Measurements from ENCODE around the gene MAP2K1.

MAP2K1 gene

DNA sequence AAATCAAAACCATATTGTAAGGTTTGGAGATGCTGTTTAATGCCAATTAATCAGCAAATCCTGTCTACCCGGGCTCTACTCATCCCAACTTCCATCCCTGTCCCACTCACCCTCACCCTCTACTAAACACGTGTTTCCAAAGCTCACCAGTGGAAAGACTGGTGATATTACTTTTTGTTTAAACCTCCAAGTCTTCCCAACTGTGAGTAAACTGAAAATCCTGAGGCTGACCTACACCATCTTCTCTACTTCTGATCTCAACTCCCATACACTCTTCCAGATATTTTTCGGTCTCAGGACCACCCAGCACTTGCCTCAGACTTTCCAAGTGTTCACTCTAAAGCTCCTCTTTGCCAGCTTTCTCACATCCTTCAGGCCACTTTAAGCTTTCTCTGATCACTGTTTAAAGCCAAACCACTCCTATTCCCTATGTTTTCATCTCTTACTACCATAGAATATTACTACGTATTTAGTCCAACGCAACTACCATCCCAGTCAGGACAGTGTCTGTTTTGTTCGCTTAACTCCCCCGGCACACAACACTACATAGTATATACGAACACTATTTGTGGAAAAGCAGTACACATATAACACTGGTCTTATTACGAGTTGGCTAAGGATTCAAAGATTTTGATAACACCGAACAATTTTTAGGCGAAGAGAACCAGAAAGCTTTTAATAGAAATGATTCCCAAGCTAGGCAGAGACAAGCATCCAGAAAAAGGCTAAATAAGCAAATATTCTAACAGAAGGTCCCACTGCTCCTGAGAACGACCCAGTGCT lies 117.3 kb downstream of the MAP2K1 start:
- no peak for DNase-seq (ENCODE audit: low read depth in 2 of 2)

DNA sequence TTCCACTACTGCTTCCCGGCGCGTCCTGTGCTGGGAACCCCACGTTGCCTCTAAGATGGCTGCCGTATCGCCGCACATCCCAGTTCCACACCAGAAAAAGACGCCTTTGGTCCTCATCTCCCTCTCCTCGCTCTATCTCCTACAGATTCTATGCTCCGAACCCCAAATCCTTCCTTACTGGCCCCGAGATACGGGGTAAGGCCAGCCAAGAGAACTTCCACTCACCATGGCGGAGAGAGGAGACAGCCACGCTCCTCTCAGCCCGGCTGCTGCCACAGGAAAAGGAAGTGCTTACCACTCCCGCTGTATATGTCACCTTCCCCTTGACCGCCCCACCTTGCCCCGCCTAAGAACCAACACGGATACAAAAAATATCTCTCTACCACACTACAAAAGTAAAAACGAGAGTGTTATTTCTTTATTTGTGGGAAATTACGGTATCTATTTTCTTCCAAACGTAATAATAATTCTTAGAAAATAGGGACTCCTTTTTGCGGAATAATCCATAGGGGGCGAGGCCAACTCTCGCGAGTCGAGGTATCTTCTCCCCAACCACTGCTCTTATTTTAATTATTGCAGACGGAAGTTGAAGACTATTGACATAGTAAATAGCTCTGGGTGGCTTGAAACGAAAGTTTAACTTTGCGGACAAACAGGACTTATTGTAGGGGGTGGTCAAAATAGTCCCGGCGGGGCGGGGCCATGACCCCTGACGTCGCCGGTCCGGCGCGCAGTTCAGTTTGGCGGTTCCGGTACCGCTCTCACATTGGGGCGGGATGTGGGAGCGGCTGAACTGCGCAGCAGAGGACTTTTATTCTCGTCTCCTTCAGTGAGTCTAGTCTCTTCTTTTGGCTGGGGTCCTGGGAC lies 118.1 kb downstream of the MAP2K1 start, which contains the start of the genes RPL4 and ZWILCH:
TSS of gene RPL4 (minus strand) at position 293 of the 867 bp plus-strand sequence. CDS start at position 228, 65 bp downstream.
TSS of gene ZWILCH (plus strand) at position 764 of the 867 bp plus-strand sequence. CDS start at position 777, 13 bp downstream.
- DNase-seq (ENCODE audit: low read depth in 2 of 2): peak; percentile 64 to 73

DNA sequence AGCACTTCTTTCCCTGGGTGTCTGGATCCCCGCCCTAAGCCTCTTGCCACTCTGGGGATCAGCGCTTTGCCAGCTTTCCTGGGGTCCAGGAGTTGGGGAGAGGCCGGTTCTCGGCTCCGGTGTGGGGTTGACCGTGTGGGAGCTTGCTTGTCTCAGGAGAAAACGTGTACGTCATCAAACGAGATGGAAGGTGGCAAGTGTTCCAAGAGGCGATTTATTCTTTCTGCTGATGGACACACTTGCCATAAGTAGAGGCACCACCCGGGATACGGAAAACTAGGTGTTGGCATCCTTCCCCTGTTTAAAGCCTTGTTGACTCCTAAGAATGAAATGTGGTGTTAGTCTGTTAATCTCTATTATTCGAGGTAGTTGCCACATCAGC lies 118.7 kb downstream of the MAP2K1 start:
- no peak for DNase-seq (ENCODE audit: low read depth in 2 of 2)

DNA sequence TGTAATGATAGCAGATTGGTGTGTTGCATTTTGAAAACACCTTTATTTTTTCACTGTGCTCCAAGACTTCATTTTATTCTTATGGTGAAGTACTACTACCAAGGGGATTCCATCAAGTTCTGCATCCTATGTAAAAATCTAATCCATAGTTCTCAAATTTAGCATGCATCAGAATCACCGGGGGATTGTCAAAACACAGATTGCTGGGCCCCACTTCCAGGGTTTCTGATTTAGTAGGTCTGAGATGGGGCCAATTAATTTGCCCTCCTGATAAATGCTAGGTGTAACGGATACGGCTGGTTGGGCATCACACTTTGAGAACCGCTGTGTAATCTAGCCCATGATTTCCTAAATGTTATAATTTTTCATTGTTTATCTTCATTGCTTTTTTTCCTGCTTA lies 119.1 kb downstream of the MAP2K1 start:
- no peak for DNase-seq (ENCODE audit: low read depth in 2 of 2)

DNA sequence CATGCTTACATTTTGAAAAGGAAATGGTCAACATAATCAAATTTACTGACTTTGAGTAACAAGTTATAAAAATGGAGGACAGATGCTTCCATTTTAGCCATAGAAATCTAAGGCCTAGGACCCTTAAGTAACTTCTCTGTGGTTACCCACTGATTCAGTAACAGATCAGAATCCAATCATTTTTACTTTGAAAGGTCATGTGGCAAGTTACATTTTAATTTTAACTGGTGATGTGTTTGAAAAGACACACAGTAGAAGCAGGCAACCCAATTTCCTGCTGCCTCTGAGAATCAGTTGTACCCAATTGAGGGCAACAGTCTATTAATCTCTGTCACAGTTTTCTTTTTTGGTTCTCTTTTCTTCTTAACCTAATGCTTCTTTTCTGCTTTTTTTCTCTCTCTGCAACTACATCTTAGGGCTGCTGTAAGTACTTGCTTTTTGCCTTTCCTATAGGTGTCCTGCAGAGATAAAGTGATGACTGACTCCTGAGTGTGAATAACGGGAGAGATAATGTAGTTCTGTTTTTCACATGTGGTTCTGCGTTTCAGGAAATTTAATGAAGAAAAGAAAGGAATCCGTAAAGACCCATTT lies 121.7 kb downstream of the MAP2K1 start:
- DNase-seq (ENCODE audit: low read depth in 2 of 2): no peak

DNA sequence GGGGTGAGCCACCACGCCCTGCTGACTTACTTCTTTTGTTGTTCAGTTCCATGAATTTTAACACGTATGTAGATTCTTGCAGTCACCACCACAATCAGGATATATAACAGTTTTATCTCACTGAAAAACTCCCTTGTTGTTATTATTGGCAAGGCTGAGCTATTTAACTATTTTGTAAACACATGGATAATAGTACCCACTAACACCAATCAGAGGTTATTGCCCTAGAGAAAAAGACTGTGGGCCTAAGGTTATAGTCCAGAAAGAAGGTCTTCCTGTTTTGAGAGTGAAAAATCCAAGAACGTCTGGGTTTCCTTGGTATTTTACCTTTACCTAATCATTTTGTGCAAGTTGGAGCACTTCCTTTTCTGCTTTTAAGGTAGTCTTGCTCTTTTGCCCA lies 127.9 kb downstream of the MAP2K1 start:
- DNase-seq (ENCODE audit: low read depth in 2 of 2): no peak

DNA sequence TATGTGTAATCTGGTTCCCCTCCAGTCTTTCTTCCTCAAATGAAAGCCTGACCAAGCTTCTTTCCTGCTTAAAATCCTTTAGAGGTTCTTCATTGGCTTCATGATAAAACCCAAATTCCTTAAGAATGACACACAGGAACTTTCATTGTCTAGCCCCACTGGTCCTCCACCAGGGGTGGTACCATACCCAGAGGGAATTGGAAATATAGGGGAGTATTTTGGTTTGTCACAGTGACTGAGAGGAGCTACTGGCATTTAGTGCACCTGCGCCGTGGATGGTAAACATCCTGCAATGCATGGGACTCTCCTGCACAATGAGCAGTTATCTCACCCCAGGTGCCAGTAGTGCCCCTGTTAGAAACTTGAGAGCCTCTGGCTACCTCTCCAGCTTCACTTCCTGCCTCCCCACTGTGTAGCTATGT lies 129.2 kb downstream of the MAP2K1 start:
- DNase-seq (ENCODE audit: low read depth in 2 of 2): no peak

DNA sequence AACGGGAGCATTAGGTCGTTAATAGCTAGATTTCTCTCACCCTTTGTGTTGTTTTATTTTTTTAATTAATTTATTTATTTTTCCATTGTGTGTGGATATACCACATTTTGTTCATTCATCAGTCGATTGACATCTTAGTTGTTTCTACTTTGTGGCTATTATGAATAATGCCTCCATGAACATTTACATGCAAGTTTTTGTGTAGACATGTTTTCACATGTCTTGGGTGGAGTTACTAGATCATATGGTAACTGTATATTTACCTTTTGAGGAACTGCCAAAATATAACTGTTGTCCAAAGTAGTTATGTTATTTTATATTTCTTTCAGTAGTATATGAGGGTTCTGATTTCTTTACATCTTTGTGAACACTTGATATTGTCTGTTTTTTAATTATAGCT lies 137.2 kb downstream of the MAP2K1 start:
- DNase-seq (ENCODE audit: low read depth in 2 of 2): no peak

DNA sequence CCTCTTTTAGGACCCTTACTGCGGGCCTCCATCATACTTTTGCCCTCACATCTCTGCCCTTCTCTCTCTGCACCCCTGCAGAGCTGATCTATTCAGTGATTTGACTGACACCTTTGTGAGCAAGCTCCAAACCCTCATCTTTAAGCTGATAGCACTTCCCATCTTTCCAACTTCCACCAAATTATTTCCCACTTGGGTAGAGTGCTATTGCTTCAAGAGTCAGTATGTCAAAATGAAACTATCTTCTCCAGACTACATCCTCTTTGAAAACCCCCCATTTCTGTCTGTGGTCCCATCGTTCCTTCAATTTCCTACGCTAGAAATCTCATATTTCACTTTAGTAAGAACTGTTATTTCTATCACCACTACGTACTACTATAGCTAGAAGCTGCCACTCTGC lies 138.1 kb downstream of the MAP2K1 start:
- no peak for DNase-seq (ENCODE audit: low read depth in 2 of 2)

DNA sequence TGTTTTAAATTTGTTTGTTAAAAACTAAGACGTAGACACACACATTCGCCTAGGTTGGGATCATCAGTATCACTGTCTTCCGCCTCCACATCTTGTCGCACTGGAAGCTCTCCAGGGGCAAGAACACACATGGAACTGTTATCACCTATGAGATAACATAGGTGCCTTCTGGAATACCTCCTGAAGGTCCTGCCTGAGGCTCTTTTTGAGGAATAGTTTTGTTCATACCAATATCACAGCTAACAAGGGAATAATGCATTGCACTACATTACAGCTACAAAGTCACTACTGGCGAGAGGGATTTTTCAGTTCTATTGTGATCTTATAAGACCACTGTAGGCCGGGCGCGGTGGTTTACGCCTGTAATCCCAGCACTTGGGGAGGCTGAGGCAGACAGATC lies 148.3 kb downstream of the MAP2K1 start:
- DNase-seq (ENCODE audit: low read depth in 2 of 2): no peak
